GM12878 (cell line): ENCODE data around the gene MCM3AP. TPM values are rescaled to one million over a fixed set of nuclear protein-coding genes. Genes with fewer than 3 reads are reported as not detected.

Experiments used
- ATAC-seq: fragments of 200-7000 bp; cut with Tn5 transposase; 3 replicates; pipeline ENCODE4 v1.9.1; 2020; ENCODE audit warnings: mild to moderate bottlenecking, moderate library complexity
- BruUV-seq: library from RNA; stranded (reverse); fragments of 400-500 nt; replicated peaks from 2 replicates; lab custom pipeline; 2021; lab: Mats Ljungman, UMichigan
- CTCF ChIA-PET: fragments of 300-600 bp; sonication (Branson Sonifier 250); formaldehyde crosslinking; extraction: SDS; loops from one replicate; lab custom pipeline; 2021; ENCODE audit warnings: inconsistent platforms; lab: Yijun Ruan, JAX
- POLR2A ChIA-PET: fragments of 350-600 bp; formaldehyde crosslinking; extraction: SDS; loops from one replicate; lab custom pipeline; 2021; ENCODE audit warnings: inconsistent platforms; lab: Charles Lee
- RAD21 ChIA-PET: fragments of 300-600 bp; sonication (Branson Sonifier 250); formaldehyde crosslinking; loops from one replicate; lab custom pipeline; 2023; ENCODE audit warnings: antibody characterized with exemption; ENCODE audit not compliant: unreplicated experiment; lab: Charles Lee
- SMC1A ChIA-PET: fragments of 300-600 bp; sonication (Branson Sonifier 250); formaldehyde crosslinking; loops from one replicate; lab custom pipeline; 2023; ENCODE audit not compliant: unreplicated experiment, uncharacterized antibody; lab: Charles Lee
- DNase-seq: peaks from one replicate; pipeline ENCODE4 v3.0.0-alpha.2; 2011; ENCODE audit warnings: low read depth, low spot score
- FAIRE-seq: peaks from 3 replicates; lab custom pipeline; 2011; peaks lifted over from hg19 to GRCh38; lab: Jason Lieb, UNC
- H2AFZ ChIP-seq: 2 replicates; pipeline ENCODE4 v1.6.0; 2011; ENCODE audit warnings: low read depth, low read length, control low read depth; ENCODE audit not compliant: control insufficient read depth
- H3K27ac ChIP-seq: 2 replicates; pipeline ENCODE4 v1.5.1; 2011; ENCODE audit warnings: control low read depth; ENCODE audit not compliant: control insufficient read depth, insufficient read depth
- H3K27me3 ChIP-seq, 2 experiments: replicated peaks in 1 of 2; 2 replicates each; pipeline versions ENCODE4 v1.6.0 to v1.6.1; 2011; ENCODE audit warnings: low read length in 1 of 2; ENCODE audit not compliant: control insufficient read depth in 2 of 2, insufficient read depth in 2 of 2
- H3K36me3 ChIP-seq, 2 experiments: 2 replicates each; pipeline ENCODE4 v1.5.1; 2011; ENCODE audit warnings: low read length in 1 of 2; ENCODE audit not compliant: control insufficient read depth in 2 of 2, insufficient read depth in 2 of 2
- H3K4me1 ChIP-seq: 2 replicates; pipeline ENCODE4 v1.6.1; 2011; ENCODE audit warnings: mild to moderate bottlenecking, low read length, moderate library complexity, mixed read lengths; ENCODE audit not compliant: control insufficient read depth, insufficient read depth
- H3K4me2 ChIP-seq: 2 replicates; pipeline ENCODE4 v1.6.0; 2011; ENCODE audit warnings: control low read depth; ENCODE audit not compliant: control insufficient read depth, insufficient read depth
- H3K4me3 ChIP-seq: fragments of 200-600 bp; sonication (generic); 2 replicates; pipeline ENCODE4 v1.5.1; 2016
- H3K79me2 ChIP-seq: 2 replicates; pipeline ENCODE4 v1.6.0; 2011; ENCODE audit warnings: low read length; ENCODE audit not compliant: control insufficient read depth, insufficient read depth
- H3K9ac ChIP-seq: 2 replicates; pipeline ENCODE4 v1.8.0; 2011; ENCODE audit warnings: low read length, control low read depth, mixed read lengths; ENCODE audit not compliant: control insufficient read depth, insufficient read depth
- H3K9me3 ChIP-seq: replicated peaks from 3 replicates; pipeline ENCODE4 v1.5.1; 2011; ENCODE audit warnings: mild to moderate bottlenecking, low read length; ENCODE audit not compliant: control insufficient read depth, insufficient read depth
- H4K20me1 ChIP-seq: 2 replicates; pipeline ENCODE4 v1.6.0; 2011; ENCODE audit not compliant: control insufficient read depth, insufficient read depth
- CHD4 ChIP-seq: fragments of 200-600 bp; sonication (generic); IDR thresholded peaks from 2 replicates; pipeline ENCODE4 v1.6.1; 2016; ENCODE audit warnings: mild to moderate bottlenecking
- FOXK2 ChIP-seq: fragments of 450-650 bp; IDR thresholded peaks from 2 replicates; pipeline ENCODE4 v1.6.1; 2017; ENCODE audit warnings: mild to moderate bottlenecking, moderate library complexity
- GATAD2B ChIP-seq: fragments of 450-650 bp; conservative IDR thresholded peaks from 2 replicates; pipeline ENCODE4 v1.6.1; 2017; ENCODE audit warnings: low read depth, mild to moderate bottlenecking, moderate library complexity
- KAT2A ChIP-seq: conservative IDR thresholded peaks from 2 replicates; pipeline ENCODE4 v1.6.1; 2011; ENCODE audit warnings: low read depth, low read length; ENCODE audit not compliant: control insufficient read depth
- NR2F1 ChIP-seq: fragments of 450-650 bp; conservative IDR thresholded peaks from 2 replicates; pipeline ENCODE4 v1.6.1; 2017; ENCODE audit warnings: mild to moderate bottlenecking
- PAX8 ChIP-seq: fragments of 450-650 bp; IDR thresholded peaks from 2 replicates; pipeline ENCODE4 v1.6.1; 2017; ENCODE audit warnings: mild to moderate bottlenecking, moderate library complexity
- RAD21 ChIP-seq: IDR thresholded peaks from 2 replicates; pipeline ENCODE4 v1.6.1; 2011; ENCODE audit warnings: mild to moderate bottlenecking, low read depth, low read length, moderate library complexity; ENCODE audit not compliant: insufficient read depth
- RFX5 ChIP-seq: IDR thresholded peaks from 2 replicates; pipeline ENCODE4 v1.6.1; 2011; ENCODE audit warnings: low read depth, low read length, improper control_type of control experiment
- TCF3 ChIP-seq: IDR thresholded peaks from 2 replicates; pipeline ENCODE4 v1.6.1; 2012; ENCODE audit warnings: low read depth, mild to moderate bottlenecking, low read length, borderline replicate concordance; ENCODE audit not compliant: insufficient read depth
- WGBS: methylation state at CpG from one replicate; pipeline ENCODE4 v1.1.6; 2016; ENCODE audit warnings: low lambda C conversion rate; ENCODE audit not compliant: insufficient replicate concordance, insufficient coverage; ENCODE audit errors: missing lambda C conversion rate; 5-methylcytosine and 5-hydroxymethylcytosine counted together
- in situ Hi-C: fragments of 300-500 bp; cut with MboI; formaldehyde crosslinking; loops from 9 replicates; pipeline ENCODE4 v1.14.3; 2018; ENCODE audit warnings: mixed read lengths
- intact Hi-C: fragments of 100-400 bp; cut with micrococcal nuclease; formaldehyde crosslinking; loops from one replicate; pipeline ENCODE4 v1.14.2; 2022; ENCODE audit not compliant: unreplicated experiment
- polyA plus RNA-seq, 11 experiments: library from polyadenylated mRNA; depleted of rRNA in 4 of 11; unstranded in 6 of 11; stranded (reverse) in 5 of 11; fragments of >200 nt; fragmentation: Nextera tagmentation in 4 of 11; fragmentation: Illumina TruSeq in 1 of 11; extraction: Ambion mirVana in 4 of 11; extraction: Trizol in 1 of 11; gene quantifications; 1 replicate in 1 of 11; 2 replicates in 10 of 11; pipeline versions ENCODE4 v1.2.1 to v1.2.3, GENCODE V29; 2011 to 2016; ENCODE audit warnings: inconsistent platforms in 2 of 11, missing spikeins in 2 of 11, low read depth in 1 of 11
- total RNA-seq, 4 experiments: library from RNA; depleted of rRNA in 3 of 4; stranded (reverse); fragments of >200 nt in 3 of 4; fragmentation: Illumina TruSeq in 1 of 4; extraction: Trizol in 1 of 4; gene quantifications; 2 replicates each; pipeline versions ENCODE4 v1.2.1 to v1.2.3, GENCODE V29; 2013 to 2021
- TF ChIP-seq, protein P1 (sequence below): fragments of 450-650 bp; IDR thresholded peaks from 2 replicates; pipeline ENCODE4 v1.6.1; 2018; ENCODE audit warnings: mild to moderate bottlenecking, low read depth, moderate library complexity; ENCODE audit not compliant: partially characterized antibody
- TF ChIP-seq, protein P2 (sequence below): fragments of 450-650 bp; conservative IDR thresholded peaks from 2 replicates; pipeline ENCODE4 v1.6.1; 2017; ENCODE audit warnings: mild to moderate bottlenecking, moderate library complexity
- TF ChIP-seq, protein P3 (sequence below): IDR thresholded peaks from 2 replicates; pipeline ENCODE4 v1.6.1; 2012; ENCODE audit warnings: low read length, inconsistent platforms
- TF ChIP-seq, protein P4 (sequence below): IDR thresholded peaks from 2 replicates; pipeline ENCODE4 v1.6.1; 2011; ENCODE audit warnings: borderline replicate concordance, low read depth, mild to moderate bottlenecking, moderate library complexity, low read length; ENCODE audit not compliant: insufficient read depth, poor library complexity, severe bottlenecking
- TF ChIP-seq, protein P5 (sequence below): IDR thresholded peaks from 2 replicates; pipeline ENCODE4 v1.6.1; 2012; ENCODE audit warnings: low read depth, low read length, improper control_type of control experiment

The MCM3AP gene
- total and polyA plus RNA-seq, 10 of the 15 experiments (the other 5 are each of a cell fraction or from before 2014, with no cell fraction given) = 6.1 to 95.7 (median 47.0) TPM

DNA sequence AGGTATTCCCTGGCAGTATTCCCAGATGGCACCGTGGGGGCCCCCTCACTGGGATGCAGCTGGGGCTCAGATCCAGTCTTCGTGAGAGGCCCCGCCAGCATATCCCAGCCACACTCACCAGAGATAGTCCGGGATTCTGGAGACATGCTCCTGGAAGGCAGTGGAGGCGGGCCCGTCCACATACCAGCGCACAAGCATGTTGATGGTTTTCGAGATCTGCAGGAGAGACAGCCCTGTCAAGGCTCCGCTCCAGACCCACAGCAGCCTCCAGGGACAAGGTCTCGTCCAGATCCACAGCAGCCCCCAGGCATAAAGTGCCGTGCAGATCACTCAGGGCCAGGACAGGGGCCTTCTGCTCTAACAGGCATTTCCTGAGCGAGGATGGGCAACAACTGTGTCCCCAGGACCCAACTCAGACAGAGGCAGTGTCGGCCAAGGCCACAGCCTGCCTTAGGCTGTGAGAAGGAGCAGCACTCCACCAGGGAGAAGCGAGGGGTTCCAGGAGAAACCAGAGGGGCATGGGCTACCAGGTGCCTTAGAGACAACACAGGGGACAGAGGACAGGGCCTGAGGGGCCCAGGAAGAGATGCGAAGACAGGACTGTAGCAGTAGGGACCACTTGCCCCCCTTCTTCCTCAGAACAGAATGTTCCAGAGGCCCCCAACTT is 71.7 kb downstream of the MCM3AP start:
- H2AFZ ChIP-seq = no peak overlapping the region
- H3K27ac ChIP-seq = no peak overlapping the region
- DNase-seq (no peak), ATAC-seq (no peak), FAIRE-seq (no peak)
- RAD21 ChIA-PET = no interaction called here
- H3K4me2 ChIP-seq = no peak overlapping the region
- in situ Hi-C loops (no loop called here), intact Hi-C loops (no loop called here)
- peaks cover 5% of the 10 kb centered on the region; the same call in 1 of the 2 replicates for H3K4me1 ChIP-seq
- 85% methylated on average over 15 of the region's 15 CpGs for WGBS
- H4K20me1 ChIP-seq = no peaks in the 10 kb centered on the region
- no peak overlapping the region for H3K9ac ChIP-seq
- POLR2A ChIA-PET = no interaction called here
- no peaks in the 10 kb centered on the region for H3K27me3 ChIP-seq
- H3K36me3 ChIP-seq = peaks cover 0 to 3% of the 10 kb centered on the region in 2 experiments; a peak in 3 of 4 replicates
- H3K4me3 ChIP-seq = no peak overlapping the region
- H3K9me3 ChIP-seq = no peaks in the 10 kb centered on the region
- H3K79me2 ChIP-seq = no peaks in the 10 kb centered on the region; the same call in 1 of the 2 replicates
- SMC1A ChIA-PET = no interaction called here
- CTCF ChIA-PET = no interaction called here
- no TSS peak for BruUV-seq
- TF ChIP-seq, protein P1, sequence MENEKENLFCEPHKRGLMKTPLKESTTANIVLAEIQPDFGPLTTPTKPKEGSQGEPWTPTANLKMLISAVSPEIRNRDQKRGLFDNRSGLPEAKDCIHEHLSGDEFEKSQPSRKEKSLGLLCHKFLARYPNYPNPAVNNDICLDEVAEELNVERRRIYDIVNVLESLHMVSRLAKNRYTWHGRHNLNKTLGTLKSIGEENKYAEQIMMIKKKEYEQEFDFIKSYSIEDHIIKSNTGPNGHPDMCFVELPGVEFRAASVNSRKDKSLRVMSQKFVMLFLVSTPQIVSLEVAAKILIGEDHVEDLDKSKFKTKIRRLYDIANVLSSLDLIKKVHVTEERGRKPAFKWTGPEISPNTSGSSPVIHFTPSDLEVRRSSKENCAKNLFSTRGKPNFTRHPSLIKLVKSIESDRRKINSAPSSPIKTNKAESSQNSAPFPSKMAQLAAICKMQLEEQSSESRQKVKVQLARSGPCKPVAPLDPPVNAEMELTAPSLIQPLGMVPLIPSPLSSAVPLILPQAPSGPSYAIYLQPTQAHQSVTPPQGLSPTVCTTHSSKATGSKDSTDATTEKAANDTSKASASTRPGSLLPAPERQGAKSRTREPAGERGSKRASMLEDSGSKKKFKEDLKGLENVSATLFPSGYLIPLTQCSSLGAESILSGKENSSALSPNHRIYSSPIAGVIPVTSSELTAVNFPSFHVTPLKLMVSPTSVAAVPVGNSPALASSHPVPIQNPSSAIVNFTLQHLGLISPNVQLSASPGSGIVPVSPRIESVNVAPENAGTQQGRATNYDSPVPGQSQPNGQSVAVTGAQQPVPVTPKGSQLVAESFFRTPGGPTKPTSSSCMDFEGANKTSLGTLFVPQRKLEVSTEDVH = no peak
- TF ChIP-seq CHD4 (no peak), RAD21 (no peak), FOXK2 (no peak), NR2F1 (no peak), KAT2A (no peak), TCF3 (no peak), PAX8 (no peak), GATAD2B (no peak), RFX5 (no peak)
- TF ChIP-seq, protein P2, sequence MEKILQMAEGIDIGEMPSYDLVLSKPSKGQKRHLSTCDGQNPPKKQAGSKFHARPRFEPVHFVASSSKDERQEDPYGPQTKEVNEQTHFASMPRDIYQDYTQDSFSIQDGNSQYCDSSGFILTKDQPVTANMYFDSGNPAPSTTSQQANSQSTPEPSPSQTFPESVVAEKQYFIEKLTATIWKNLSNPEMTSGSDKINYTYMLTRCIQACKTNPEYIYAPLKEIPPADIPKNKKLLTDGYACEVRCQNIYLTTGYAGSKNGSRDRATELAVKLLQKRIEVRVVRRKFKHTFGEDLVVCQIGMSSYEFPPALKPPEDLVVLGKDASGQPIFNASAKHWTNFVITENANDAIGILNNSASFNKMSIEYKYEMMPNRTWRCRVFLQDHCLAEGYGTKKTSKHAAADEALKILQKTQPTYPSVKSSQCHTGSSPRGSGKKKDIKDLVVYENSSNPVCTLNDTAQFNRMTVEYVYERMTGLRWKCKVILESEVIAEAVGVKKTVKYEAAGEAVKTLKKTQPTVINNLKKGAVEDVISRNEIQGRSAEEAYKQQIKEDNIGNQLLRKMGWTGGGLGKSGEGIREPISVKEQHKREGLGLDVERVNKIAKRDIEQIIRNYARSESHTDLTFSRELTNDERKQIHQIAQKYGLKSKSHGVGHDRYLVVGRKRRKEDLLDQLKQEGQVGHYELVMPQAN = no peak
- TF ChIP-seq, protein P3, sequence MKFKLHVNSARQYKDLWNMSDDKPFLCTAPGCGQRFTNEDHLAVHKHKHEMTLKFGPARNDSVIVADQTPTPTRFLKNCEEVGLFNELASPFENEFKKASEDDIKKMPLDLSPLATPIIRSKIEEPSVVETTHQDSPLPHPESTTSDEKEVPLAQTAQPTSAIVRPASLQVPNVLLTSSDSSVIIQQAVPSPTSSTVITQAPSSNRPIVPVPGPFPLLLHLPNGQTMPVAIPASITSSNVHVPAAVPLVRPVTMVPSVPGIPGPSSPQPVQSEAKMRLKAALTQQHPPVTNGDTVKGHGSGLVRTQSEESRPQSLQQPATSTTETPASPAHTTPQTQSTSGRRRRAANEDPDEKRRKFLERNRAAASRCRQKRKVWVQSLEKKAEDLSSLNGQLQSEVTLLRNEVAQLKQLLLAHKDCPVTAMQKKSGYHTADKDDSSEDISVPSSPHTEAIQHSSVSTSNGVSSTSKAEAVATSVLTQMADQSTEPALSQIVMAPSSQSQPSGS = no peak
- TF ChIP-seq, protein P4, sequence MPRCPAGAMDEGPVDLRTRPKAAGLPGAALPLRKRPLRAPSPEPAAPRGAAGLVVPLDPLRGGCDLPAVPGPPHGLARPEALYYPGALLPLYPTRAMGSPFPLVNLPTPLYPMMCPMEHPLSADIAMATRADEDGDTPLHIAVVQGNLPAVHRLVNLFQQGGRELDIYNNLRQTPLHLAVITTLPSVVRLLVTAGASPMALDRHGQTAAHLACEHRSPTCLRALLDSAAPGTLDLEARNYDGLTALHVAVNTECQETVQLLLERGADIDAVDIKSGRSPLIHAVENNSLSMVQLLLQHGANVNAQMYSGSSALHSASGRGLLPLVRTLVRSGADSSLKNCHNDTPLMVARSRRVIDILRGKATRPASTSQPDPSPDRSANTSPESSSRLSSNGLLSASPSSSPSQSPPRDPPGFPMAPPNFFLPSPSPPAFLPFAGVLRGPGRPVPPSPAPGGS = no peak
- TF ChIP-seq, protein P5, sequence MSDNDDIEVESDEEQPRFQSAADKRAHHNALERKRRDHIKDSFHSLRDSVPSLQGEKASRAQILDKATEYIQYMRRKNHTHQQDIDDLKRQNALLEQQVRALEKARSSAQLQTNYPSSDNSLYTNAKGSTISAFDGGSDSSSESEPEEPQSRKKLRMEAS = no peak
